Natural killer cell (primary cell): ENCODE data around the gene SIRPD. TPM values are rescaled to one million over a fixed set of nuclear protein-coding genes. Genes with fewer than 3 reads are reported as not detected.
"Not testable (repeated sequence)": the region's sequence is repeated elsewhere in the genome, so short reads cannot be mapped to it uniquely, and the experiment has no call there.

Experiments
- ATAC-seq, 3 donors: fragments of 150-1000 bp in 2 of 3; fragments of 200-7000 bp in 1 of 3; cut with Tn5 transposase; 1 replicate in 1 of 3; 2 replicates in 2 of 3; pipeline ENCODE4 v1.10.0; 2021; ENCODE audit warnings: mild to moderate bottlenecking in 2 of 3, moderate library complexity in 2 of 3
- DNase-seq, 2 donors: peaks; one replicate each; pipeline versions ENCODE4 v3.0.0 to v3.0.0-alpha.2; 2013 to 2021; ENCODE audit warnings: mixed read lengths in 1 of 2
- H3K27ac ChIP-seq: one replicate; pipeline ENCODE4 v1.5.1; 2013; ENCODE audit warnings: mild to moderate bottlenecking, low read length
- H3K27me3 ChIP-seq: one replicate; pipeline ENCODE4 v1.6.1; 2013; ENCODE audit warnings: low read length; ENCODE audit not compliant: control insufficient read depth, insufficient read depth
- H3K36me3 ChIP-seq: one replicate; pipeline ENCODE4 v1.6.1; 2013; ENCODE audit warnings: low read length; ENCODE audit not compliant: control insufficient read depth, insufficient read depth
- H3K4me1 ChIP-seq: one replicate; pipeline ENCODE4 v1.6.1; 2013; ENCODE audit warnings: low read length; ENCODE audit not compliant: control insufficient read depth, insufficient read depth
- H3K4me3 ChIP-seq: one replicate; pipeline ENCODE4 v1.5.1; 2013; ENCODE audit warnings: low read length
- H3K9me3 ChIP-seq: one replicate; pipeline ENCODE4 v1.6.1; 2013; ENCODE audit warnings: low read length; ENCODE audit not compliant: control insufficient read depth, insufficient read depth
- H3K27ac Mint-ChIP-seq, 2 donors: one replicate each; pipeline ENCODE4 v1.8.0; 2022; ENCODE audit warnings: mild to moderate bottlenecking in 2 of 2, mixed read lengths in 2 of 2, moderate library complexity in 1 of 2
- H3K27me3 Mint-ChIP-seq, 2 donors: one replicate each; pipeline ENCODE4 v1.8.0; 2022; ENCODE audit warnings: low read depth in 2 of 2, mixed read lengths in 2 of 2
- H3K36me3 Mint-ChIP-seq: one replicate; pipeline ENCODE4 v1.8.0; 2022; ENCODE audit warnings: mixed read lengths
- H3K4me1 Mint-ChIP-seq, 2 donors: one replicate each; pipeline ENCODE4 v1.8.0; 2022; ENCODE audit warnings: mixed read lengths in 2 of 2
- H3K4me3 Mint-ChIP-seq: one replicate; pipeline ENCODE4 v1.8.0; 2022; ENCODE audit warnings: mild to moderate bottlenecking, moderate library complexity, mixed read lengths
- H3K9me3 Mint-ChIP-seq, 2 donors: one replicate each; pipeline ENCODE4 v1.8.0; 2022; ENCODE audit warnings: mixed read lengths in 2 of 2
- CTCF ChIP-seq: fragments of 200-600 bp; IDR thresholded peaks from one replicate; pipeline ENCODE4 v1.8.0; 2022; ENCODE audit warnings: antibody characterized with exemption
- WGBS: methylation state at CpG from one replicate; pipeline ENCODE4 v1.1.7; 2013; ENCODE audit warnings: missing lambda C conversion rate; ENCODE audit not compliant: insufficient coverage; 5-methylcytosine and 5-hydroxymethylcytosine counted together
- intact Hi-C: fragments of 100-400 bp; cut with micrococcal nuclease; formaldehyde crosslinking; loops from one replicate; pipeline ENCODE4 v1.14.2; 2022
- total RNA-seq, 4 donors: library from RNA; stranded (reverse); fragments of 120-200 nt in 1 of 4; gene quantifications; one replicate each; pipeline versions ENCODE4 v1.2.3 to v1.2.4, GENCODE V29; 2013 to 2022

Gene SIRPD
- total RNA-seq, 3 donors from 2014 or later (not counting 1 experiment from before 2014, with no cell fraction given), result not detected

GRCh38 chr20:1500496-1500895, 57.0 kb downstream of the SIRPD start:
- TF ChIP-seq CTCF, result no peak
- peaks cover 17% of the 10 kb centered on the region for H3K36me3 Mint-ChIP-seq
- H3K27me3 Mint-ChIP-seq, result peaks cover 29 to 95% of the 10 kb centered on the region in 2 donors
- no peak for ATAC-seq
- H3K4me1 Mint-ChIP-seq, result peaks cover 4 to 6% of the 10 kb centered on the region in 2 donors
- H3K4me3 Mint-ChIP-seq, result no peak overlapping the region
- DNase-seq, result no peak
- no peaks in the 10 kb centered on the region for H3K9me3 Mint-ChIP-seq
- intact Hi-C loops, result no loop called here
- 36% methylated on average over 3 of the region's 3 CpGs for WGBS
- Histone ChIP-seq H3K27me3 (peaks cover 9% of the 10 kb centered on the region), H3K27ac (no peak overlapping the region), H3K9me3 (no peaks in the 10 kb centered on the region), H3K36me3 (no peaks in the 10 kb centered on the region), H3K4me3 (no peak overlapping the region), H3K4me1 (no peaks in the 10 kb centered on the region)
- no peak overlapping the region for H3K27ac Mint-ChIP-seq

DNA sequence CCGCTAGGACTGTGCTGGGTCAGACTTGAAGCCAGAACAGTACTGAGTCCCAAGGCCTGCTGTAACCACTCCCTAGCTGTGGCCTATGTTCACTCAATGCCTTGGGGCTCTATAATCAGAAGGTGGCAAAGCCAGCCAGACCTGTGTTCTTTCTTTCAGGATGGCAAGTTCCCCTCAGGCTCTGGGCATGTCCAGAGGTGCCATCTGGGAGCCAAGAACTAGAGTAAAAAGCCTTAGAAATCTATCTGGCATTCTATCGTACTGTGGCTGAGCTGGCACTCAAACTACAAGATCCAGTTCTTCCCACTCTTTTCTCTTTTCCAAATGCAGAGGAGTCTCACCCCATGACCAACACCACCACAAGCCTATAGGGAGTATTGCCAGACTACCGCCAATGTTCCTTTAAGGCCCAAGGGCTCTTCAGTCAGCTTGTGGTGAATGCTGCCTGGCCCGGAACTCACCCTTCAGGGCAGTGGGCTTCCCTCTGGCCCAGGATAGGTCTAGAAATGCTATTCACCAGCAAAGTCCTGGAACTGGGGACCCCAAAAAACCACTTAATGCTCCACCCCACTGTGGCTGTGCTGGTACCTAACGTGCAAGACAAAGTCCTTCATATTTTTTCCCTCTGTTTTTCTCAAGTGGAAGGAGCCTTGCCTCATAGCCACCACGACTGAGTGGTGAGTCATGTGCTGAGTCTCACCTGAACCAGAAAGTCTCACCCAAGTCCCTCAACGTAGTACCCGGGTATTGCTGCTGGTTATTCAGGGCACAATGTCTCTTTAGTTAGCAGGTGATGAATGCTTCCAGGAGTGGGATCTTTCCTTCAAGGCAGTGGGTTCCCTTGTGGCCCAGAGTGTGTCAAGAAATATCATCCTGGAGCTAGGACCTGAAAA, 57.7 kb downstream of the SIRPD start:
- H3K36me3 ChIP-seq, result no peaks in the 10 kb centered on the region
- no peak for TF ChIP-seq CTCF
- no peak overlapping the region for H3K4me3 ChIP-seq
- intact Hi-C loops, result no loop called here
- H3K27ac ChIP-seq, result no peak overlapping the region
- 88% methylated on average over 8 of the region's 8 CpGs for WGBS
- peaks cover 17% of the 10 kb centered on the region for H3K36me3 Mint-ChIP-seq
- H3K27ac Mint-ChIP-seq, result no peak overlapping the region
- ATAC-seq (no peak), DNase-seq (no peak)
- H3K27me3 ChIP-seq, result peaks cover 9% of the 10 kb centered on the region
- H3K27me3 Mint-ChIP-seq, result peaks cover 33 to 95% of the 10 kb centered on the region in 2 donors
- H3K9me3 Mint-ChIP-seq, result no peaks in the 10 kb centered on the region
- H3K4me3 Mint-ChIP-seq, result no peak overlapping the region
- H3K4me1 Mint-ChIP-seq, result peaks cover 4 to 6% of the 10 kb centered on the region in 2 donors
- no peaks in the 10 kb centered on the region for H3K4me1 ChIP-seq
- no peaks in the 10 kb centered on the region for H3K9me3 ChIP-seq

- H3K4me3 ChIP-seq, H3K36me3 ChIP-seq, DNase-seq, H3K4me1 Mint-ChIP-seq, H3K4me3 Mint-ChIP-seq, H3K36me3 Mint-ChIP-seq, H3K4me1 ChIP-seq, ATAC-seq, H3K9me3 ChIP-seq, H3K27me3 ChIP-seq, H3K27ac ChIP-seq, H3K9me3 Mint-ChIP-seq, intact Hi-C loops, H3K27ac Mint-ChIP-seq: not testable (repeated sequence)
- H3K27me3 Mint-ChIP-seq, result peaks cover 41 to 97% of the 10 kb centered on the region in 2 donors
- 93% methylated on average over 5 of the region's 5 CpGs for WGBS
Measured at GRCh38 chr20:1497371-1497770, 60.1 kb downstream of the SIRPD start.

- Histone ChIP-seq H3K4me1 (no peaks in the 10 kb centered on the region), H3K27me3 (peaks cover 7% of the 10 kb centered on the region), H3K36me3 (no peaks in the 10 kb centered on the region), H3K27ac (no peak overlapping the region), H3K9me3 (no peaks in the 10 kb centered on the region), H3K4me3 (no peak overlapping the region)
- TF ChIP-seq CTCF, result no peak
- Mint-ChIP-seq H3K27me3 (peaks cover 46 to 93% of the 10 kb centered on the region in 2 donors), H3K4me1 (no peaks in the 10 kb centered on the region), H3K27ac (no peak overlapping the region), H3K9me3 (no peaks in the 10 kb centered on the region), H3K4me3 (no peak overlapping the region), H3K36me3 (peaks cover 7% of the 10 kb centered on the region)
- DNase-seq, result no peak
- ATAC-seq, result no peak
- 97% methylated on average over 2 of the region's 3 CpGs for WGBS
- intact Hi-C loops, result no loop called here
Measured at GRCh38 chr20:1496930-1497329, 60.6 kb downstream of the SIRPD start.
